Activated CD8-positive, alpha-beta T cell treated with anti-CD3 and anti-CD28 coated beads for 36 hours (primary cell): Measurements from ENCODE around the gene NPSR1. TPM values are rescaled to one million over a fixed set of nuclear protein-coding genes. Genes with fewer than 3 reads are reported as not detected.

ENCODE experiments used
- ATAC-seq: fragments of 200-7000 bp; cut with Tn5 transposase; one replicate; pipeline ENCODE4 v1.10.0; 2021; ENCODE audit warnings: mild to moderate bottlenecking, moderate library complexity
- CTCF ChIA-PET: fragments of 350-600 bp; sonication (Branson Sonifier 250); formaldehyde crosslinking; loops from one replicate; lab custom pipeline; 2021; ENCODE audit warnings: antibody characterized with exemption; lab: Charles Lee
- POLR2A ChIA-PET: fragments of 350-600 bp; sonication (Branson Sonifier 250); formaldehyde crosslinking; loops from one replicate; lab custom pipeline; 2021; ENCODE audit warnings: antibody characterized with exemption; lab: Charles Lee
- DNase-seq: peaks from one replicate; pipeline ENCODE4 v3.0.0-alpha.2; 2020
- H3K27ac Mint-ChIP-seq: one replicate; pipeline ENCODE4 v1.8.0; 2021; ENCODE audit warnings: mild to moderate bottlenecking, mixed read lengths
- H3K27me3 Mint-ChIP-seq: one replicate; pipeline ENCODE4 v1.8.0; 2021; ENCODE audit warnings: mixed read lengths
- H3K36me3 Mint-ChIP-seq: one replicate; pipeline ENCODE4 v1.8.0; 2021; ENCODE audit warnings: low read depth, mixed read lengths
- H3K4me1 Mint-ChIP-seq: one replicate; pipeline ENCODE4 v1.8.0; 2021; ENCODE audit warnings: low read depth, mixed read lengths
- H3K4me3 Mint-ChIP-seq: one replicate; pipeline ENCODE4 v1.8.0; 2021; ENCODE audit warnings: mild to moderate bottlenecking, moderate library complexity, mixed read lengths
- H3K9me3 Mint-ChIP-seq: one replicate; pipeline ENCODE4 v1.8.0; 2021; ENCODE audit warnings: mixed read lengths
- CTCF ChIP-seq: fragments of 200-600 bp; IDR thresholded peaks from one replicate; pipeline ENCODE4 v1.8.0; 2022; ENCODE audit warnings: antibody characterized with exemption, mild to moderate bottlenecking
- intact Hi-C: fragments of 100-400 bp; cut with micrococcal nuclease; formaldehyde crosslinking; loops from one replicate; pipeline ENCODE4 v1.10.0; 2022
- total RNA-seq, 2 experiments: library from RNA; stranded (reverse); gene quantifications; one replicate each; pipeline ENCODE4 v1.2.3, GENCODE V29; 2021

NPSR1 gene
- total RNA-seq, 2 experiments from 2014 or later, result not detected

GRCh38 chr7:34740840-34741239 is 82.8 kb downstream of the NPSR1 start:
- no peak overlapping the region for H3K4me3 Mint-ChIP-seq
- peaks cover 14% of the 10 kb centered on the region for H3K27me3 Mint-ChIP-seq
- H3K9me3 Mint-ChIP-seq, result peaks cover 4% of the 10 kb centered on the region
- CTCF ChIA-PET, result no interaction called here
- no peak for TF ChIP-seq CTCF
- no peaks in the 10 kb centered on the region for H3K4me1 Mint-ChIP-seq
- intact Hi-C loops, result no loop called here
- H3K27ac Mint-ChIP-seq, result no peak overlapping the region
- POLR2A ChIA-PET, result no interaction called here
- no peak for ATAC-seq
- H3K36me3 Mint-ChIP-seq, result no peaks in the 10 kb centered on the region
- no peak for DNase-seq

DNA sequence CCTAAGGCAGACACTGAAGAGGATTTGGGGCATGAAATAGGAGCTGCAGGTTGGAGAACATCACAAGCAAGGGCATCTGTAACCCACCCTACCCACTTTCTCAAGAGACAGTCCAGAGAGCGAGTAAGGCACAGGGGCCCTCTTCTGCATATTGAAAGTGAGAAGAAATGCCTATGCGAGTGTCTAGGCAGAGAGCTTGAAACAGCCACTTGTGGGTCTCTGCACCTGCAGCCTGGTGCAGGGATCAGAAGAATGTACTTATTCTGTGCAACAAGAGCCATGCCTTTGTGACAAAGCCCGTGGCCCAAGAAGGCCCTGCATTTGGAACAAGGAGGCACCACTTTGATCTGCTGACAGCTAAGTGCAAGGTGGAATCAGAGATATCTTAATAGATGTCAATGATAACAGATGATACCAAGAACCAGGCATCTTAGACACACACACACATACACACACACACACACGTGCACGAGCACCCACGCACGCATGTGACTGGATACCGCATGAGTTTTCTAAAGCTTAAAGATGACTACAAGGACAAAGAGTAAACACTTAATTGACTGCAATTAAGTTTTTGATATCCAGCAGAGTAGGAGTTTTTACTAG is 89.3 kb downstream of the NPSR1 start:
- H3K4me3 Mint-ChIP-seq, result no peak overlapping the region
- no peak overlapping the region for H3K27ac Mint-ChIP-seq
- no peak for TF ChIP-seq CTCF
- no peaks in the 10 kb centered on the region for H3K36me3 Mint-ChIP-seq
- CTCF ChIA-PET, result no interaction called here
- no peaks in the 10 kb centered on the region for H3K4me1 Mint-ChIP-seq
- intact Hi-C loops, result no loop called here
- no peak for DNase-seq
- POLR2A ChIA-PET, result no interaction called here
- peaks cover 4% of the 10 kb centered on the region for H3K9me3 Mint-ChIP-seq
- ATAC-seq, result no peak
- peaks cover 13% of the 10 kb centered on the region for H3K27me3 Mint-ChIP-seq

GRCh38 chr7:34747867-34748727 is 90.1 kb downstream of the NPSR1 start:
- CTCF ChIA-PET, result interaction anchor here (1.3 kb wide), 1 partner anchor 12 kb away, joined by 3 read pairs; no protein-coding TSS in a partner anchor
- H3K36me3 Mint-ChIP-seq, result no peaks in the 10 kb centered on the region
- H3K9me3 Mint-ChIP-seq, result peaks cover under 1% of the 10 kb centered on the region
- H3K27me3 Mint-ChIP-seq, result peaks cover 5% of the 10 kb centered on the region
- POLR2A ChIA-PET, result no interaction called here
- TF ChIP-seq CTCF, result no peak
- no peak overlapping the region for H3K27ac Mint-ChIP-seq
- DNase-seq (no peak), ATAC-seq (no peak)
- intact Hi-C loops, result no loop called here
- no peak overlapping the region for H3K4me3 Mint-ChIP-seq
- no peaks in the 10 kb centered on the region for H3K4me1 Mint-ChIP-seq

- ATAC-seq (no peak), DNase-seq (no peak)
- TF ChIP-seq CTCF, result no peak
- H3K4me3 Mint-ChIP-seq, result no peak overlapping the region
- no peaks in the 10 kb centered on the region for H3K9me3 Mint-ChIP-seq
- ChIA-PET POLR2A (no interaction called here), CTCF (interaction anchor here (1.3 kb wide), 1 partner anchor 12 kb away, joined by 3 read pairs; no protein-coding TSS in a partner anchor)
- no peak overlapping the region for H3K27ac Mint-ChIP-seq
- intact Hi-C loops, result no loop called here
- H3K36me3 Mint-ChIP-seq, result no peaks in the 10 kb centered on the region
- H3K4me1 Mint-ChIP-seq, result no peaks in the 10 kb centered on the region
- peaks cover 2% of the 10 kb centered on the region for H3K27me3 Mint-ChIP-seq
These were observed 90.7 kb downstream of the NPSR1 start for GRCh38 chr7:34748728-34749089.

DNA sequence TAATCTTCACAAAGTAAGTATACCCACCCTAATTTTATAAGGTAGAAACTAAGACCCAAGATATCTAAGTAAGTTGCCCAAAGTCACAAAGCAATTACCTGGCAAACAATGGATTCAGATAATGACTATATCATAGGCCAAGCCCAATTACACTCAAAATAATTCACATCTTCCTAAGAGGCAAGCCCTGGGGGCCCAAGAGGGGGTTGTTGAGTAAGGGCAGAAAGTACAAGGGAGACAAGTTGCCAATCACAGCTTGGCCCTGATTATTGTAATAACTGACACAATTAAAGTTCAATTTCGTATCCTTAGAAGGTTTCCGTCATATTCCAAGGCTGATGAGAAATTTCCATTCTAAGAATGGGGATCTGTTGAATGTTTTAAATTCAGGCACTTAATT is 91.4 kb downstream of the NPSR1 start:
- no peaks in the 10 kb centered on the region for H3K9me3 Mint-ChIP-seq
- H3K27ac Mint-ChIP-seq, result no peak overlapping the region
- peaks cover 2% of the 10 kb centered on the region for H3K27me3 Mint-ChIP-seq
- H3K4me1 Mint-ChIP-seq, result no peaks in the 10 kb centered on the region
- no peak overlapping the region for H3K4me3 Mint-ChIP-seq
- ChIA-PET CTCF (interaction anchor here (1.3 kb wide), 1 partner anchor 11 kb away, joined by 3 read pairs; no protein-coding TSS in a partner anchor), POLR2A (no interaction called here)
- no peak for ATAC-seq
- intact Hi-C loops, result no loop called here
- DNase-seq, result no peak
- TF ChIP-seq CTCF, result no peak
- H3K36me3 Mint-ChIP-seq, result no peaks in the 10 kb centered on the region
